ENCODE results near the gene TNFAIP8. TPM values are rescaled to one million over a fixed set of nuclear protein-coding genes. Genes with fewer than 3 reads are reported as not detected.
A peak's percentile ranks its signal among the peaks of the same experiment; 100 is the strongest.
"Not testable (repeated sequence)": the region's sequence is repeated elsewhere in the genome, so short reads cannot be mapped to it uniquely, and the experiment has no call there.

The TNFAIP8 gene
- total RNA-seq, 1 donor = 66.0 TPM

- DNase-seq (ENCODE audit: low read depth in 2 of 3, low spot score in 2 of 3) = no peak
Measured at GRCh38 chr5:119412279-119413227, 56.7 kb downstream of the TNFAIP8 start.

- DNase-seq (ENCODE audit: low read depth in 2 of 3, low spot score in 2 of 3) = peak in 2 of 3 donors; percentile 65 to 91
Measured at GRCh38 chr5:119414124-119414734, 58.4 kb downstream of the TNFAIP8 start.

- DNase-seq (ENCODE audit: low read depth in 2 of 3, low spot score in 2 of 3) = no peak
Measured at GRCh38 chr5:119417891-119418605, 62.2 kb downstream of the TNFAIP8 start.

- no peak for DNase-seq (ENCODE audit: low read depth in 2 of 3, low spot score in 2 of 3)
Measured at GRCh38 chr5:119418606-119419100, 62.8 kb downstream of the TNFAIP8 start.

GRCh38 chr5:119420169-119420568, 64.3 kb downstream of the TNFAIP8 start:
- DNase-seq (ENCODE audit: low read depth in 2 of 3, low spot score in 2 of 3) = peak in 1 of 3 donors; percentile 71

- DNase-seq (ENCODE audit: low read depth in 2 of 3, low spot score in 2 of 3) = peak in 1 of 3 donors; percentile 45
Measured at GRCh38 chr5:119426057-119426456, 70.2 kb downstream of the TNFAIP8 start.

GRCh38 chr5:119427060-119427459, 71.2 kb downstream of the TNFAIP8 start:
- no peak for DNase-seq (ENCODE audit: low read depth in 2 of 3, low spot score in 2 of 3)

GRCh38 chr5:119427596-119427995, 71.8 kb downstream of the TNFAIP8 start:
- DNase-seq (ENCODE audit: low read depth in 2 of 3, low spot score in 2 of 3) = not testable (repeated sequence)

- DNase-seq (ENCODE audit: low read depth in 2 of 3, low spot score in 2 of 3) = not testable (repeated sequence)
Measured at GRCh38 chr5:119428166-119428565, 72.3 kb downstream of the TNFAIP8 start.

- DNase-seq (ENCODE audit: low read depth in 2 of 3, low spot score in 2 of 3) = not testable (repeated sequence)
Measured at GRCh38 chr5:119428574-119428973, 72.8 kb downstream of the TNFAIP8 start.

- DNase-seq (ENCODE audit: low read depth in 2 of 3, low spot score in 2 of 3) = not testable (repeated sequence)
Measured at GRCh38 chr5:119432674-119433237, 76.9 kb downstream of the TNFAIP8 start.

- DNase-seq (ENCODE audit: low read depth in 2 of 3, low spot score in 2 of 3) = peak in 2 of 3 donors; percentile 83 to 90
Measured at GRCh38 chr5:119435436-119436132, 79.8 kb downstream of the TNFAIP8 start.

GRCh38 chr5:119437785-119438586, 82.2 kb downstream of the TNFAIP8 start:
- peak in 1 of 3 donors; percentile 14 for DNase-seq (ENCODE audit: low read depth in 2 of 3, low spot score in 2 of 3)

- peak in 2 of 3 donors; percentile 37 to 50 for DNase-seq (ENCODE audit: low read depth in 2 of 3, low spot score in 2 of 3)
Measured at GRCh38 chr5:119438587-119438917, 82.7 kb downstream of the TNFAIP8 start.

GRCh38 chr5:119439140-119439631, 83.4 kb downstream of the TNFAIP8 start:
- peak in 1 of 3 donors; percentile 34 for DNase-seq (ENCODE audit: low read depth in 2 of 3, low spot score in 2 of 3)

- DNase-seq (ENCODE audit: low read depth in 2 of 3, low spot score in 2 of 3) = not testable (repeated sequence)
Measured at GRCh38 chr5:119439632-119440031, 83.8 kb downstream of the TNFAIP8 start.

- not testable (repeated sequence) for DNase-seq (ENCODE audit: low read depth in 2 of 3, low spot score in 2 of 3)
Measured at GRCh38 chr5:119444643-119445042, 88.8 kb downstream of the TNFAIP8 start.

GRCh38 chr5:119445544-119445943, 89.7 kb downstream of the TNFAIP8 start:
- DNase-seq (ENCODE audit: low read depth in 2 of 3, low spot score in 2 of 3) = no peak

All from hematopoietic multipotent progenitor cell (in vitro differentiated cells).